Endodermal cell (in vitro differentiated cells): ENCODE data around the gene DPYSL3. TPM values are rescaled to one million over a fixed set of nuclear protein-coding genes. Genes with fewer than 3 reads are reported as not detected.

ENCODE experiments used
- DNase-seq: peaks from one replicate; pipeline ENCODE4 v3.0.0-alpha.2; 2017
- H3K27ac ChIP-seq: 2 replicates; pipeline ENCODE4 v1.5.1; 2013; ENCODE audit warnings: mild to moderate bottlenecking, low read depth, low read length, moderate library complexity
- H3K27me3 ChIP-seq: 2 replicates; pipeline ENCODE4 v1.6.1; 2013; ENCODE audit warnings: mild to moderate bottlenecking, low read length, moderate library complexity; ENCODE audit not compliant: insufficient read depth, control insufficient read depth, poor library complexity, severe bottlenecking
- H3K36me3 ChIP-seq: 2 replicates; pipeline ENCODE4 v1.7.0; 2013; ENCODE audit warnings: mild to moderate bottlenecking, low read length, moderate library complexity; ENCODE audit not compliant: control insufficient read depth, insufficient read depth
- H3K4me1 ChIP-seq: one replicate; pipeline ENCODE4 v1.7.0; 2013; ENCODE audit warnings: low read length; ENCODE audit not compliant: control insufficient read depth, insufficient read depth
- H3K4me3 ChIP-seq: 2 replicates; pipeline ENCODE4 v1.5.1; 2013; ENCODE audit warnings: mild to moderate bottlenecking, low read length, moderate library complexity
- H3K9ac ChIP-seq: 2 replicates; pipeline ENCODE4 v1.6.1; 2013; ENCODE audit warnings: mild to moderate bottlenecking, low read length, moderate library complexity; ENCODE audit not compliant: poor library complexity, severe bottlenecking; ENCODE audit errors: extremely low read depth
- H3K9me3 ChIP-seq: 2 replicates; pipeline ENCODE4 v1.6.1; 2013; ENCODE audit warnings: mild to moderate bottlenecking, low read length, moderate library complexity; ENCODE audit not compliant: control insufficient read depth
- H3K27ac Mint-ChIP-seq: 2 replicates; pipeline ENCODE4 v1.8.0; 2020; ENCODE audit warnings: mixed read lengths
- H3K27me3 Mint-ChIP-seq: 2 replicates; pipeline ENCODE4 v1.8.0; 2021; ENCODE audit warnings: mild to moderate bottlenecking, mixed read lengths; ENCODE audit not compliant: insufficient read depth
- H3K36me3 Mint-ChIP-seq: 2 replicates; pipeline ENCODE4 v1.8.0; 2020; ENCODE audit warnings: low read depth, mixed read lengths
- H3K4me1 Mint-ChIP-seq: 2 replicates; pipeline ENCODE4 v1.8.0; 2020; ENCODE audit warnings: mixed read lengths
- H3K4me3 Mint-ChIP-seq: 2 replicates; pipeline ENCODE4 v1.8.0; 2020; ENCODE audit warnings: mild to moderate bottlenecking, moderate library complexity, mixed read lengths
- H3K9me3 Mint-ChIP-seq: 2 replicates; pipeline ENCODE4 v1.8.0; 2020; ENCODE audit warnings: mild to moderate bottlenecking, mixed read lengths
- CTCF ChIP-seq: fragments of 200-600 bp; sonication (generic); conservative IDR thresholded peaks from 2 replicates; pipeline ENCODE4 v1.5.0; 2021; ENCODE audit warnings: antibody characterized with exemption, mild to moderate bottlenecking
- WGBS, 2 experiments: methylation state at CpG; one replicate each; pipeline versions ENCODE4 v1.1.5 to v1.1.7; 2013; ENCODE audit warnings: missing lambda C conversion rate in 2 of 2, mixed read lengths in 1 of 2; ENCODE audit not compliant: insufficient coverage in 1 of 2, insufficient read length in 1 of 2; 5-methylcytosine and 5-hydroxymethylcytosine counted together
- total RNA-seq, 2 donors: library from RNA; stranded (reverse); fragmentation: NEBNext Ultra II Directional in 1 of 2; extraction: Animal tissue kit (Norgen Biotek cat#: 25700) in 1 of 2; gene quantifications; 2 replicates in 1 of 2; 3 replicates in 1 of 2; pipeline ENCODE4 v1.2.1, GENCODE V29; 2021

Gene DPYSL3
- total RNA-seq, 2 donors from 2014 or later, result 76.3 to 98.6 TPM

- no peak overlapping the region for H3K27ac ChIP-seq
- H3K9me3 Mint-ChIP-seq, result no peaks in the 10 kb centered on the region
These were observed 5.9 kb downstream of the DPYSL3 start for GRCh38 chr5:147504011-147504410.

GRCh38 chr5:147490989-147491388, 18.9 kb downstream of the DPYSL3 start:
- no peaks in the 10 kb centered on the region for H3K27me3 Mint-ChIP-seq
- Histone ChIP-seq H3K9me3 (no peaks in the 10 kb centered on the region), H3K27ac (no peak overlapping the region), H3K36me3 (no peaks in the 10 kb centered on the region), H3K9ac (no peak overlapping the region), H3K27me3 (no peaks in the 10 kb centered on the region), H3K4me3 (no peak overlapping the region), H3K4me1 (no peaks in the 10 kb centered on the region)
- TF ChIP-seq CTCF, result no peak
- no peak overlapping the region for H3K4me3 Mint-ChIP-seq
- DNase-seq, result peak; percentile 58
- no peaks in the 10 kb centered on the region for H3K36me3 Mint-ChIP-seq
- 48 to 58% methylated on average over 2 to 3 of the region's 3 CpGs for WGBS, 2 experiments
- H3K27ac Mint-ChIP-seq, result no peak overlapping the region
- no peaks in the 10 kb centered on the region for H3K9me3 Mint-ChIP-seq
- H3K4me1 Mint-ChIP-seq, result peaks cover 17% of the 10 kb centered on the region

More at GRCh38 chr5:147504011-147504410, 5.9 kb downstream of the DPYSL3 start:
- Histone ChIP-seq H3K9me3 (no peaks in the 10 kb centered on the region), H3K27me3 (peaks cover 9% of the 10 kb centered on the region), H3K36me3 (no peaks in the 10 kb centered on the region), H3K4me3 (no peak overlapping the region), H3K4me1 (no peaks in the 10 kb centered on the region), H3K9ac (no peak overlapping the region)
- H3K27me3 Mint-ChIP-seq, result peaks cover 15% of the 10 kb centered on the region
- H3K27ac Mint-ChIP-seq, result no peak overlapping the region
- no peak for TF ChIP-seq CTCF
- no peaks in the 10 kb centered on the region for H3K36me3 Mint-ChIP-seq
- WGBS, 2 experiments, result 91 to 100% methylated on average over 2 to 3 of the region's 3 CpGs
- no peaks in the 10 kb centered on the region for H3K4me1 Mint-ChIP-seq
- no peak overlapping the region for H3K4me3 Mint-ChIP-seq
- no peak for DNase-seq

- 69 to 77% methylated on average over 4 of the region's 4 CpGs for WGBS, 2 experiments
These were observed 22.7 kb downstream of the DPYSL3 start for GRCh38 chr5:147487031-147487750.

More at GRCh38 chr5:147487031-147487750, 22.7 kb downstream of the DPYSL3 start:
- no peak overlapping the region for H3K27ac ChIP-seq
- Mint-ChIP-seq H3K9me3 (no peaks in the 10 kb centered on the region), H3K27me3 (no peaks in the 10 kb centered on the region), H3K36me3 (no peaks in the 10 kb centered on the region), H3K4me1 (peaks cover 36% of the 10 kb centered on the region), H3K27ac (peak overlapping the region; percentile 0), H3K4me3 (no peak overlapping the region)
- H3K4me3 ChIP-seq, result no peak overlapping the region
- DNase-seq, result no peak
- no peaks in the 10 kb centered on the region for H3K36me3 ChIP-seq
- no peaks in the 10 kb centered on the region for H3K4me1 ChIP-seq
- TF ChIP-seq CTCF, result no peak
- no peak overlapping the region for H3K9ac ChIP-seq
- no peaks in the 10 kb centered on the region for H3K9me3 ChIP-seq
- H3K27me3 ChIP-seq, result no peaks in the 10 kb centered on the region
